GM11168 (cell line): Measurements from ENCODE around the gene TRAPPC5.

Experiments used
- in situ Hi-C: fragments of 300-500 bp; cut with MboI; formaldehyde crosslinking; loops from one replicate; pipeline ENCODE4 v1.12.0; 2022; ENCODE audit warnings: low sequenced_read_pairs; ENCODE audit not compliant: unreplicated experiment

TRAPPC5 gene

DNA sequence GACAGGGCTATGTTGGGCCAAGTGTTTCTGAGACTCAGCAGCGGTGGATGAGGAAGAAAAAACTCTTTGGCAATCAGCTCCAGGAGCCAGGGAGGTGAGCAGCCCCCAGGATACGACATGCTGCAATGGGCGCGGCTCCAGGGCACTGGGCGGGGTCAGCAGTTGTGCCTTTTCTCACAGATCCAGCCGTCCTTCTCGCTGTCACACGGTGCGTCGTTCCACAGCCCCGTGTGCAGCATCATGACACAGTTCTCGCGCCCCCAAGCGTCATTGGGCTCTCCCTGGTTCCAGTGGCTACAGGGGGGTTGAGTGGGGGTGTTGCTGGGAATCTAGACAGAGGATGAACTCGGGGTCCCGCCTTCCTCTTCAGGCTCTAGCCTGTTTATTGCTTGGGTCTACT, 48.6 kb downstream of the TRAPPC5 start:
- in situ Hi-C loops = no loop called here

DNA sequence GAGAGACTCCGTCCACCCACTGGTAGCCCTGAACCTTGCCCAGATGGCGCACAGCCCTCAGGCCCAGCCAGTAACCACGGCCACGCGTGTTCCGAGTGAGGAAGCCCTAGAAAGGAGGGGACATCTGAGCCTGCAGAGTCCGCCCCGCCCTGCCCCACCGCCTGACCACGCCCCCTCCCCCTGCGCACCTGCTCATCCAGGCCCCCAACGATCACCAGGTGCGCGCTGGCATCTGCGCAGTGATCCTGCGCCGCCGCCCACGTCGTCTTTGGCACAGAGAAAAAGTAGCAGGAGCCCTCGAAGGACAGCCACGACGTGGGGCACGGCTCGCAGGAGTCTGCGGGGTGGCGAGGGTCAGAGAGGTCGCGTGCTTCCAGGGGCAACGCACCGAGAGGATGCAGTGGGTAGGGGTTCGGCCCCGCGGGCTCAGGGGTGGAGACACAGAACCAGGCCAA, 49.2 kb downstream of the TRAPPC5 start:
- in situ Hi-C loops = no loop called here

DNA sequence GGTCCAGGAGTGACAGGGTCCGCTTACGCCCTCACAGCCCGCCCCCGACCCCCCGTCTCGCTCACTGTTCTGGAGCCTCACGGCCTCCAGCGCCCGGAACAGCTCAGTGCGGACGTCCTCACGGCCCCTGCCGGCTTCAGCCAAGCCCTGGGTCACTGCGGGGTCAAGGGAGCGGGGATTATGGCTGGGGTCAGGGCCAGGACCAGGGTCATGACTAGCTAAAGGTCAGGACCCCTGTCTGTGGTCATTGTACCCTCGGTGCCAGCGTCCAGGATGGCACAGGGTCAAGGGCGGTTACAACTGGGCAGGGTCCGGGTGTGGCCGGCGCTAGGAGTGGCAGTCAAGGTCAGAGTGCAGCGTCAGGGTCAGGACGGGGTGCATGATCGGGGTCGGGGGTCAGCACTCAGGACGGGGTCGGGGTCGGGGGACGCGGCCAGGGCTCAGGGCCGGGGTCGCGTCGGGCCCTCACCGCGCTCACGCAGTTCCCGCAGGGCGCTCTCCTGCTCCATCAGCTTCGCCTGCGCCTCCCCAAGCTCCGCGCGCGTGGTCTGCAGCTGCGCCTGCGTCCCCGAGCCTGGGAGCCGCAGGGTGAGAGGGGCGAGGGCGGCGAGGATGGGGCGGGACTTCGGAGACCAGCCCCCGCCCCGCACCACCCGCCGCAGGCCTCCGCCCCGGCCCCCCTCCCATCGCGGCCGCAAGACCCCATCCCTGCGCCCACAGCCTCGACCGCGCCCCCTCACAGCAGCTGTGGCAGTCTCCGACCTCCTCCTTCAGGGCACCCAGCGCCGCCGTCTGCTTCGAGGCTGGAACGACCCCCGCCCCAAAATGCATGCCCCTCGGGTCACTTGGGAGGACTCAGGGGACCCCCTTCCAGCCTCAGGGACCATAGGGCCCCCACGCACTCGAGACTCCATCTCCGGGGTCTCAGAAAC, 49.9 kb downstream of the TRAPPC5 start:
- in situ Hi-C loops = no loop called here

DNA sequence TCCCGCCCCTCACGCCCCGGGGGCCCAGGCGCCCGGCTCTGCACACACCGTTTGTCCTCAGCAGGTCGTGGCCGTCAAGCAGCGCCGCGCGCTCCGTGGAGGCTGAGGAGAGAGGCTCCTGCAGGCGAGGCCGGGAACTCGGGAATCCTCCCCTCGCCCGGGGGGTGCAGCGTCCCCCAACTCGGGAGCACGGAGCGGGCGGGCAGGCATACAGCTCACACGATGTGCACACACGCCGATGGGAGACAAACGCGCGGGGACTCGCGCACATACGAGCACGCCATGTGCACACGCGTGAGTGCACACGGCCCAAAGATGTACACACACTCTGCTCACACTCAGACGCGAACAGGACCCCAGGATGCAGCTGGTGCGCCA, 50.6 kb downstream of the TRAPPC5 start:
- in situ Hi-C loops = no loop called here

DNA sequence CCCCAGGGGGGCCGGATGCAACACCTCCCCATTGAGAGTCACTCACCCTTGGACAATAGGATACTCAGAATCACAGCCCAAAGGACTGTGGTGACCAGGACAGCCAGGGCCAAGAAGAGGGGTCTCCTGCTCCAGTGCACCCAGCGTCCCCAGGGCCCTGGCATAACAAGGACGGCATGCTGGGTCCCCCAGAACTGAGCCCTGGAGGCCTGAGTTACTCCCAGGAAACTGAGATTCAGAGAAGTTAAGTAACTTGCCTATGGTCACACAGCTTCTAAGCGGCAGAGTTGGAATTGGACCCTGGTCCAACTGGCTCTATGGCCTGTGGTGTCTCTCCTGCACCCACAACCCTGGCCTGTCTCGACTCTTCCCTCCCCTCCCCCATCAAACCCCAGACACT, 51.0 kb downstream of the TRAPPC5 start:
- in situ Hi-C loops = no loop called here

DNA sequence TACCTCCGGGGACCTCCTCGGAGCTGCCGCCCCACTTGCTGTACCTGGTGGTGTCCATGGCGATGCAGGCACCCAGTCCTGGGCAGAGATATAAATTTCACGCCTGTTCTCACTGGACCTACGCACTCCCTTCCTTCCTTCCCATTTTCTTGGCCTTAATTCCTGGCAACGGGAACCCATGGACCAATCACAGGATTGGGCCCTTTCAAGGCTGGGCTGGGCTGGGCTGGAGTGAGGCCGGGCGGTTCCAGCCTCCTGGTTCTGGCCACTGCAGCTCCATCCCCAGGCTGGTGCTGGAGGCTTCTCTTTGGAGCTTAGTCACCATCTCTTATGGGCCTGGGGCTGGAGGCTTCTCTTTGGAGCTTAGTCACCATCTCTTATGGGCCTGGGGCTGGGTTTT, 51.4 kb downstream of the TRAPPC5 start, which contains the start of gene CLEC4G:
Gene CLEC4G (minus strand): TSS at position 66 of the 400 bp plus-strand sequence. CDS start 8 bp downstream, at position 58.
- in situ Hi-C loops = no loop called here

DNA sequence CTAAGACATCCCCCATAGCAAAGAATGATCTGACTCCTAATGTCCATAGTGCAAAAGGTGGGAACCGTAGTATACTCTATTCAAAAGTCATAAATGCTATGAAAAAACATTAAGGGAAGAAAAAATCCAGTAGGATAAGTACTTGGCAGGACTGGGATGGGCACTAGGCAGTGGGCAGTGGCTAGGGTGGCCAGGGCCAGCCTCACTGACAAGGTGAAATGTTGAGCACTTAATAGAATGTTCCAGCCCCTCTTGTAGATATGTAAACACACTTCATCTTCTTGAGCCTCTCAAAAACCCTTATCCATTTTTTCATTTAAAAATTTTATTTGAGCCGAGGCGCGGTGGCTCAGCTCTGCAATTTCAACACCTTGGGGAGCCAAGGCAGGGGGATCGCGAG, 52.7 kb downstream of the TRAPPC5 start:
- in situ Hi-C loops = no loop called here

DNA sequence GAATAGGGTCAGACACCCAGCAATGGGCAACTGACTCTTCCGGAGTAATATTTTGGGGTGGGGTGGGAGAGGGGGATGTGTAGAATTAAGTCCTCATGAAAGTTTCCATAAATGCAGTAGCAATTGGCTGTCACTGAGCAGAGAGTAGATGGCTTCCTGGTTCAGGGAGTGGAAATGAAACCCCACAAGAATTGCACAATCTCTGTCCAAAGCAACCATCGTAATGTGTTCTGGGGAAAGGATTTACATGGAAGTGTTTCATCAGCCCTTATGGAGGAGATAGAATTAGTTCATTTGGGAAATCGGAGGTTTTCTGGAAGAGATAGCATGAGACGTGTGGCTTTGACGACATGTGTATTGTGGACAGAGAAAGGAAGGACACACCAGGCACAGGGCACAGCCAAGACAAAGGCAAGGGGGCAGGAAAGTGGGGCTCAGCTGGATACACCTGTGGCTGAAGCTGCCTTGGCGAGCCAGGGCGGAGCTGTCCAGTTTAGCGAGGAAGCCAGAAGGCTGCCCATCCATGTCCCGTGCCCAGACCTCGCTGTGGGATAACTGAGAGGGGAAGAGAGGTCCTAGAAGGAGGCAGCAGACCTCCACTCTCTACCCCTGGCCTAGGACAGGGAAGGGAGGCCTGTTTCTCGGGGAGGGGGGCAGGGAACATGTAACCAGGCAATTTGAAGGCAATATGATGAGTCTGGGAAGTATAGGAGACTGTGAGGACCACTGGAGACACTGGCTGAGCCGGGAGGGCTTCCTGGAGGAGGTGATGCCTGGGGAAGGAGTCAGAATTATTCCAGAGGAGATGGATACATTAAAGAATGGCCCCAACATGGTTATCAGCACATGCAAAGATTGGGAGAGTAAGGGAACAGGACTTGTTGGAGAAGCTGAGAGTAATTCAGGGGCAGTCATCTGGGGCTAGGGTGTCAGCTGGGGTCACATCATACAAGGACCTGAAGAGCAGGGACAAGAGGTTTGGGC, 53.9 kb downstream of the TRAPPC5 start:
- in situ Hi-C loops = no loop called here

DNA sequence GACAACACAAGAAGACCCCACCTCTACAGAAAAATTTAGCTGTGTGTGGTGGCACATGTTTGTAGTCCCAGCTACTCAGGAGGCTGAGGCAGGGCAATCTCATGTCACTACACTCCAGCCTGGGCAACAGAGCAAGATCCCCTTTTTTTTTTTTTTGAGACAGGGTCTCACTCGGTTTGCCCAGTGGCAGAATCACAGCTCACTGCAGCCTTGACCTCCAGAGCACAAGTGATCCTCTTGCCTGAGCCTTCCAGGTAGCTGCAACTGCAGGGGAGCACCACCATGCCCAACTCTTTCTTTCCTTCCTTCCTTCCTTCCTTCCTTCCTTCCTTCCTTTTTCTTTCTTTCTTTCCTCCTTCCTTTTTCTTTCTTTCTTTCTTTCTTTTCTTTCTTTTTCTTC, 55.5 kb downstream of the TRAPPC5 start:
- in situ Hi-C loops = no loop called here

DNA sequence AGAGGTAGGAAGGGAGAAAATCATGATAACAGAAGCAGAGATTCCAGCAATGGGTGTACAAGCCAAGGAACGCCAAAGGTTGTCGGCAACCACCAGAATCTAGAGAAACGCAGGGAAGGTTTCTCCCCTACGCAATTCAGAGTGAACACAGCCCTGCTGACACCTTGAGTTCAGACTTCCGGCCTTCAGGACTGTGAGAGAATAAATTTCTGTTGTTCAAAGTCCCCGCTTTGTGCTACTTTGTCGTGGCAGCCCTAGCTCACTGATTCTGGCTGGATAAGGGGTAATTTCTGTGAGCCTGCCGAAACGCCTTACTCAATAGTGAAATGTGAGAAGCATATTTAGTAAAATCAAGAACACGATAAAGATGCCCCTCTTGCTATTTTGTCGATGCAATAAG, 56.6 kb downstream of the TRAPPC5 start:
- in situ Hi-C loops = no loop called here
